Measurements from ENCODE around the gene FBXO41.

DNA sequence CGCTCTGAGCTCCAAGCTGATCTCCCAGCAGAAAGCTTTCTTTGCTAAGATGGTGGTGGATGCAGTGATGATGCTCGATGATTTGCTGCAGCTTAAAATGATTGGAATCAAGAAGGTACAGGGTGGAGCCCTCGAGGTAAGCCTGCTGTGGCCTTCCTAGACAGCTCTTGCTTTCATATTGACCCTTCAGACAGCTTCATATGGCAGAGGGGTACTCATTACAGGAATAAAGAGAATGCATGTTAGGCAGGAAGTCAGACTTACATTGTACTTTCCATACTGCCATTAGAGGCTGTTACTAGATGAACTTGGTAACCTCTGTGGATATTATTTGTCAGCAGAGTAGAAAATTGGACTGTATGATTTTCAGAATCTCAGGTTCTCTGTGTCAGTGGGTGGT, 39.7 kb downstream of the FBXO41 start:
- TF ChIP-seq, protein P1, sequence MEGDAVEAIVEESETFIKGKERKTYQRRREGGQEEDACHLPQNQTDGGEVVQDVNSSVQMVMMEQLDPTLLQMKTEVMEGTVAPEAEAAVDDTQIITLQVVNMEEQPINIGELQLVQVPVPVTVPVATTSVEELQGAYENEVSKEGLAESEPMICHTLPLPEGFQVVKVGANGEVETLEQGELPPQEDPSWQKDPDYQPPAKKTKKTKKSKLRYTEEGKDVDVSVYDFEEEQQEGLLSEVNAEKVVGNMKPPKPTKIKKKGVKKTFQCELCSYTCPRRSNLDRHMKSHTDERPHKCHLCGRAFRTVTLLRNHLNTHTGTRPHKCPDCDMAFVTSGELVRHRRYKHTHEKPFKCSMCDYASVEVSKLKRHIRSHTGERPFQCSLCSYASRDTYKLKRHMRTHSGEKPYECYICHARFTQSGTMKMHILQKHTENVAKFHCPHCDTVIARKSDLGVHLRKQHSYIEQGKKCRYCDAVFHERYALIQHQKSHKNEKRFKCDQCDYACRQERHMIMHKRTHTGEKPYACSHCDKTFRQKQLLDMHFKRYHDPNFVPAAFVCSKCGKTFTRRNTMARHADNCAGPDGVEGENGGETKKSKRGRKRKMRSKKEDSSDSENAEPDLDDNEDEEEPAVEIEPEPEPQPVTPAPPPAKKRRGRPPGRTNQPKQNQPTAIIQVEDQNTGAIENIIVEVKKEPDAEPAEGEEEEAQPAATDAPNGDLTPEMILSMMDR (IDR thresholded peaks at IDR 0.05) = no peak
- TF ChIP-seq POLR2A (IDR thresholded peaks at IDR 0.05) = no peak
